Hepatocyte (in vitro differentiated cells): Measurements from ENCODE around the gene UPP1.

Experiments used
- CTCF ChIP-seq: fragments of 200-600 bp; sonication (generic); IDR thresholded peaks from 2 replicates; pipeline ENCODE4 v1.5.1; 2016; ENCODE audit warnings: antibody characterized with exemption, mild to moderate bottlenecking; ENCODE audit not compliant: poor library complexity
- EZH2 ChIP-seq: fragments of 200-600 bp; sonication (generic); IDR thresholded peaks from 2 replicates; pipeline ENCODE4 v1.6.1; 2016; ENCODE audit warnings: antibody characterized with exemption, mild to moderate bottlenecking, borderline replicate concordance
- EZH2phosphoT487 ChIP-seq: fragments of 200-600 bp; sonication (generic); IDR thresholded peaks from one replicate; pipeline ENCODE4 v1.6.1; 2018; ENCODE audit warnings: antibody characterized with exemption, mild to moderate bottlenecking, low read depth, moderate library complexity; ENCODE audit not compliant: unreplicated experiment, severe bottlenecking

GRCh38 chr7:48101352-48101751, 12.3 kb downstream of the UPP1 start:
- no peak for TF ChIP-seq EZH2
- TF ChIP-seq CTCF = no peak
- no peak for TF ChIP-seq EZH2phosphoT487
